Fibroblast of lung (primary cell): ENCODE measurements around the gene NFIL3. TPM values are rescaled to one million over a fixed set of nuclear protein-coding genes. Genes with fewer than 3 reads are reported as not detected.
"Not testable (repeated sequence)": the region's sequence is repeated elsewhere in the genome, so short reads cannot be mapped to it uniquely, and the experiment has no call there.

Experiments used
- DNase-seq, 2 donors: peaks; one replicate each; pipeline versions ENCODE4 v3.0.0 to v3.0.0-alpha.2; 2010; ENCODE audit warnings: low read depth in 2 of 2
- H2AFZ ChIP-seq: 2 replicates; pipeline ENCODE4 v1.5.1; 2012; ENCODE audit warnings: low read length, control low read depth, inconsistent platforms
- H3K27ac ChIP-seq: 2 replicates; pipeline ENCODE4 v1.5.1; 2011; ENCODE audit warnings: low read length, control low read depth; ENCODE audit not compliant: insufficient read depth
- H3K27me3 ChIP-seq: 2 replicates; pipeline ENCODE4 v1.5.1; 2011; ENCODE audit warnings: mild to moderate bottlenecking, low read length; ENCODE audit not compliant: control insufficient read depth, insufficient read depth
- H3K36me3 ChIP-seq: 2 replicates; pipeline ENCODE4 v1.5.1; 2011; ENCODE audit warnings: low read length; ENCODE audit not compliant: control insufficient read depth, insufficient read depth
- H3K4me1 ChIP-seq: 2 replicates; pipeline ENCODE4 v1.5.1; 2011; ENCODE audit warnings: low read length; ENCODE audit not compliant: control insufficient read depth, insufficient read depth; ENCODE audit errors: extremely low read depth
- H3K4me2 ChIP-seq: 2 replicates; pipeline ENCODE4 v1.5.1; 2011; ENCODE audit warnings: low read length, control low read depth; ENCODE audit not compliant: insufficient read depth; ENCODE audit errors: extremely low read depth
- H3K4me3 ChIP-seq, 4 experiments: fragments of 200-600 bp in 1 of 4; sonication (generic) in 1 of 4; replicated peaks in 1 of 4; 2 replicates each; pipeline ENCODE4 v1.5.1; 2011 to 2016; ENCODE audit warnings: low read length in 4 of 4, low read depth in 3 of 4, mild to moderate bottlenecking in 3 of 4, control low read depth in 2 of 4, inconsistent platforms in 1 of 4, mixed read lengths in 1 of 4; ENCODE audit not compliant: insufficient read depth in 1 of 4; ENCODE audit errors: control extremely low read depth in 1 of 4
- H3K79me2 ChIP-seq: 2 replicates; pipeline ENCODE4 v1.5.1; 2012; ENCODE audit warnings: mild to moderate bottlenecking, low read length, inconsistent platforms; ENCODE audit not compliant: control insufficient read depth, insufficient read depth
- H3K9ac ChIP-seq: 2 replicates; pipeline ENCODE4 v1.5.1; 2011; ENCODE audit warnings: mild to moderate bottlenecking, low read length, control low read depth; ENCODE audit not compliant: insufficient read depth
- H3K9me3 ChIP-seq: 2 replicates; pipeline ENCODE4 v1.5.1; 2012; ENCODE audit warnings: low read depth, low read length; ENCODE audit not compliant: control insufficient read depth, insufficient read depth
- H4K20me1 ChIP-seq: 2 replicates; pipeline ENCODE4 v1.5.1; 2011; ENCODE audit warnings: low read length; ENCODE audit not compliant: control insufficient read depth, insufficient read depth; ENCODE audit errors: extremely low read depth
- EZH2 ChIP-seq: IDR thresholded peaks from 2 replicates; pipeline ENCODE4 v1.5.1; 2012; ENCODE audit warnings: low read length, control low read depth, mild to moderate bottlenecking; ENCODE audit errors: missing control alignments
- polyA plus RNA-seq, 2 donors: library from polyadenylated mRNA; depleted of rRNA in 1 of 2; stranded (reverse) in 1 of 2; unstranded in 1 of 2; fragments of >200 nt; gene quantifications; 2 replicates each; pipeline ENCODE4 v1.2.1, GENCODE V29; 2011 to 2012; ENCODE audit warnings: missing spikeins in 1 of 2
- total RNA-seq: library from RNA; depleted of rRNA; stranded (reverse); fragments of >200 nt; gene quantifications from 2 replicates; pipeline ENCODE4 v1.2.1, GENCODE V29; 2014
- TF ChIP-seq, protein P1 (sequence below), 2 donors: IDR thresholded peaks in 1 of 2; conservative IDR thresholded peaks in 1 of 2; 1 replicate in 1 of 2; 2 replicates in 1 of 2; pipeline ENCODE4 v1.5.1; 2011 to 2012; ENCODE audit warnings: low read length in 2 of 2, control low read depth in 1 of 2, inconsistent platforms in 1 of 2, low read depth in 1 of 2, mild to moderate bottlenecking in 1 of 2

Gene NFIL3
- total and polyA plus RNA-seq, 2 donors (not counting 1 experiment from before 2014, with no cell fraction given) = 58.7 to 62.3 TPM

- DNase-seq = no peak
- Histone ChIP-seq H3K27ac (no peak overlapping the region), H3K4me3 (no peak overlapping the region), H3K9ac (no peak overlapping the region), H2AFZ (no peak overlapping the region), H3K79me2 (no peaks in the 10 kb centered on the region), H3K36me3 (no peaks in the 10 kb centered on the region), H4K20me1 (no peaks in the 10 kb centered on the region), H3K4me2 (no peak overlapping the region), H3K9me3 (no peaks in the 10 kb centered on the region), H3K27me3 (no peaks in the 10 kb centered on the region), H3K4me1 (peaks cover 5% of the 10 kb centered on the region)
- TF ChIP-seq, protein P1, sequence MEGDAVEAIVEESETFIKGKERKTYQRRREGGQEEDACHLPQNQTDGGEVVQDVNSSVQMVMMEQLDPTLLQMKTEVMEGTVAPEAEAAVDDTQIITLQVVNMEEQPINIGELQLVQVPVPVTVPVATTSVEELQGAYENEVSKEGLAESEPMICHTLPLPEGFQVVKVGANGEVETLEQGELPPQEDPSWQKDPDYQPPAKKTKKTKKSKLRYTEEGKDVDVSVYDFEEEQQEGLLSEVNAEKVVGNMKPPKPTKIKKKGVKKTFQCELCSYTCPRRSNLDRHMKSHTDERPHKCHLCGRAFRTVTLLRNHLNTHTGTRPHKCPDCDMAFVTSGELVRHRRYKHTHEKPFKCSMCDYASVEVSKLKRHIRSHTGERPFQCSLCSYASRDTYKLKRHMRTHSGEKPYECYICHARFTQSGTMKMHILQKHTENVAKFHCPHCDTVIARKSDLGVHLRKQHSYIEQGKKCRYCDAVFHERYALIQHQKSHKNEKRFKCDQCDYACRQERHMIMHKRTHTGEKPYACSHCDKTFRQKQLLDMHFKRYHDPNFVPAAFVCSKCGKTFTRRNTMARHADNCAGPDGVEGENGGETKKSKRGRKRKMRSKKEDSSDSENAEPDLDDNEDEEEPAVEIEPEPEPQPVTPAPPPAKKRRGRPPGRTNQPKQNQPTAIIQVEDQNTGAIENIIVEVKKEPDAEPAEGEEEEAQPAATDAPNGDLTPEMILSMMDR (conservative IDR thresholded peaks at IDR 0.05 in 1 of 2, IDR thresholded peaks at IDR 0.05 in 1 of 2; ENCODE audit: low read depth in 1 of 2, low read length in 2 of 2) = no peak
- no peak for TF ChIP-seq EZH2
Observed at GRCh38 chr9:91391412-91391811, 32.2 kb downstream of the NFIL3 start.

DNA sequence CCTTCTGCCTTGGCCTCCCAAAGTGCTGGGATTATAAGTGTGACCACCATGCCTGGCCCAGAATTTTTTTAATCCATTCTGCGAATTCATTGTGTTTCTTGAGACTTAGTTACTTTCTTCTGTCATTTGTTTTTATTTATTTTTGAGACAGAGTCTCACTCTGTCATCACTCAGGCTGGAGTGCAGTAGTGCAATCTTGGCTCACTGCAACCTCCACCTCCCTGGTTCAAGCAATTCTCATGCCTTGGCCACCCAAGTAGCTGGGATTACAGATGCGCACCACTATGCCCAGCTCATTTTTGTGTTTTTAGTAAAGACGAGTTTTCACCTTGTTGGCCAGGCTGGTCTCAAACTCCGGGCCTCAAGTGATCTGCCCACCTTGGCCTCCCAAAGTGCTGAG lies 33.9 kb downstream of the NFIL3 start:
- not testable (repeated sequence) for H3K9ac ChIP-seq, H3K79me2 ChIP-seq, H3K4me3 ChIP-seq, H3K9me3 ChIP-seq, H3K27ac ChIP-seq, H3K4me2 ChIP-seq, H3K4me1 ChIP-seq, H3K27me3 ChIP-seq, H4K20me1 ChIP-seq, H3K36me3 ChIP-seq, H2AFZ ChIP-seq, DNase-seq

DNA sequence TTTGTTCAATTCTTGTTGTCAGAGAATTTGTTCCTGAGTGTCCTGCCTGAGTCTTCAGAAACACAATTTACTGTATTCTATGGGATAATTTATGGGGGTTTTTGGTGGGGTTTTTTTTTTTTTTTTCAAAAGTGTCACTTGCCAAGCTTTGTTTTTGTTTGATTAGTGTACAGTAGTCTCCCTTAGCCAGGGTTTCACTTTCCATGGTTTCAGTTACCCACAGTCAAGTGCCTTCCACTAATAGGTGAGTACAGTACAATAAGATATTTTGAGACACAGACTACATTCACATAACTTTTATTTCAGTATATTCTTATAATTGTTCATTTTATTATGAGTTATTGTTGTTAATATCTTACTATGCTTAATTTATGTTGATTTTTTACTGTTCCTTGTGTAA lies 36.9 kb downstream of the NFIL3 start:
- H2AFZ ChIP-seq = no peak overlapping the region
- no peak overlapping the region for H3K27ac ChIP-seq
- H4K20me1 ChIP-seq = no peaks in the 10 kb centered on the region
- H3K36me3 ChIP-seq = no peaks in the 10 kb centered on the region
- H3K4me1 ChIP-seq = peaks cover 2% of the 10 kb centered on the region
- no peaks in the 10 kb centered on the region for H3K9me3 ChIP-seq
- H3K27me3 ChIP-seq = no peaks in the 10 kb centered on the region
- H3K9ac ChIP-seq = no peak overlapping the region
- TF ChIP-seq, protein P1 (conservative IDR thresholded peaks at IDR 0.05 in 1 of 2, IDR thresholded peaks at IDR 0.05 in 1 of 2; ENCODE audit: low read depth in 1 of 2, low read length in 2 of 2) = no peak
- TF ChIP-seq EZH2 = no peak
- H3K79me2 ChIP-seq = no peaks in the 10 kb centered on the region
- no peak for DNase-seq
- H3K4me2 ChIP-seq = no peak overlapping the region
- no peak overlapping the region for H3K4me3 ChIP-seq
